ENCODE measurements around the gene MTUS2. TPM values are rescaled to one million over a fixed set of nuclear protein-coding genes. Genes with fewer than 3 reads are reported as not detected.

The MTUS2 gene
- total and polyA plus RNA-seq, 2 donors (not counting 3 experiments of a cell fraction or from before 2014, with no cell fraction given): not detected

GRCh38 chr13:28976636-28977035, 156.5 kb downstream of the MTUS2 start:
- intact Hi-C loops (cut with micrococcal nuclease): no loop called here
- H3K4me3 ChIP-seq (replicated peaks in 1 of 3; ENCODE audit: insufficient read depth in 1 of 3, low read depth in 1 of 3, low read length in 3 of 3): no peak overlapping the region
- H4K20me1 ChIP-seq (replicated peaks; ENCODE audit: control insufficient read depth, extremely low read depth, insufficient read depth, low read length): no peaks in the 10 kb centered on the region
- H2AFZ ChIP-seq (ENCODE audit: low read depth, low read length): no peak overlapping the region
- no peak overlapping the region for H3K4me2 ChIP-seq (ENCODE audit: insufficient read depth, low read length)
- DNase-seq (ENCODE audit: low read depth, low spot score): no peak
- no peaks in the 10 kb centered on the region for H3K79me2 ChIP-seq (ENCODE audit: control insufficient read depth, insufficient read depth, low read length)
- H3K27me3 ChIP-seq (ENCODE audit: control insufficient read depth in 2 of 2, insufficient read depth in 2 of 2, low read length in 2 of 2): peaks cover 0 to 2% of the 10 kb centered on the region in 2 experiments
- H3K36me3 ChIP-seq (ENCODE audit: control insufficient read depth in 2 of 2, extremely low read depth in 1 of 2, insufficient read depth in 2 of 2, low read length in 2 of 2): no peaks in the 10 kb centered on the region
- no peak for TF ChIP-seq POLR2AphosphoS5 (IDR thresholded peaks at IDR 0.05; ENCODE audit: insufficient read depth, low read depth, low read length)
- no peak for TF ChIP-seq GATA2 (IDR thresholded peaks at IDR 0.05; ENCODE audit: insufficient read depth, insufficient read length, low read depth, low read length)
- no peak for TF ChIP-seq JUN (IDR thresholded peaks at IDR 0.05; ENCODE audit: borderline replicate concordance, insufficient read depth, insufficient read length, low read depth)
- no peak for TF ChIP-seq CTCF (IDR thresholded peaks at IDR 0.05; ENCODE audit: extremely low read depth in 1 of 2, insufficient read depth in 1 of 2, low read depth in 1 of 2, low read length in 2 of 2)
- TF ChIP-seq MAX (IDR thresholded peaks at IDR 0.05; ENCODE audit: insufficient read depth, insufficient read length): no peak
- no peak for TF ChIP-seq POLR2A (IDR thresholded peaks at IDR 0.05; ENCODE audit: low read depth, low read length)
- TF ChIP-seq EZH2 (IDR thresholded peaks at IDR 0.05; ENCODE audit: borderline replicate concordance, low read depth, low read length, severe bottlenecking): no peak
- TF ChIP-seq MYC (IDR thresholded peaks at IDR 0.05; ENCODE audit: low read depth, low read length): no peak
- no peak for TF ChIP-seq FOS (IDR thresholded peaks at IDR 0.05; ENCODE audit: borderline replicate concordance, insufficient read depth, low read length)
- FAIRE-seq: no peak
- no TSS peak for BruUV-seq (replicated peaks)
- H3K9me3 ChIP-seq (replicated peaks; ENCODE audit: control insufficient read depth, insufficient read depth, low read length): no peaks in the 10 kb centered on the region
- dilution Hi-C loops (cut with MboI; ENCODE audit: extremely low pct_ligation_motif_present, low sequenced_read_pairs): no loop called here
- ChIA-PET CTCF (no interaction called here), POLR2A (no interaction called here)
- no peaks in the 10 kb centered on the region for H3K4me1 ChIP-seq (ENCODE audit: control insufficient read depth, extremely low read depth, insufficient read depth, low read length)
- H3K9ac ChIP-seq (replicated peaks; ENCODE audit: extremely low read depth, insufficient read depth, low read length): no peak overlapping the region
- H3K9me1 ChIP-seq (replicated peaks; ENCODE audit: control insufficient read depth, extremely low read depth, insufficient read depth, low read length): no peaks in the 10 kb centered on the region
- H3K27ac ChIP-seq (ENCODE audit: insufficient read depth, low read depth, low read length): no peak overlapping the region
